HepG2 (cell line): ENCODE results near the gene CLTA. TPM values are rescaled to one million over a fixed set of nuclear protein-coding genes. Genes with fewer than 3 reads are reported as not detected.

Experiments used
- ATF1 ChIP-seq: IDR thresholded peaks from 2 replicates; pipeline ENCODE4 v1.6.1; 2016; ENCODE audit warnings: mild to moderate bottlenecking, control low read depth
- CBFB ChIP-seq: sonication (generic); formaldehyde crosslinking; IDR thresholded peaks from 2 replicates; pipeline ENCODE4 v1.4.0; 2020; ENCODE audit warnings: missing genetic modification reagents
- DR1 ChIP-seq: sonication (generic); formaldehyde crosslinking; IDR thresholded peaks from 2 replicates; pipeline ENCODE4 v1.8.0; 2021; ENCODE audit warnings: mild to moderate bottlenecking, missing genetic modification reagents, inconsistent platforms
- HDAC1 ChIP-seq: sonication (generic); formaldehyde crosslinking; IDR thresholded peaks from 2 replicates; pipeline ENCODE4 v1.5.1; 2020; ENCODE audit warnings: mild to moderate bottlenecking, missing genetic modification reagents
- HNF4A ChIP-seq: sonication (generic); formaldehyde crosslinking; IDR thresholded peaks from 2 replicates; pipeline ENCODE4 v1.4.0; 2020; ENCODE audit warnings: missing genetic modification reagents
- HNRNPLL ChIP-seq: fragments of 200-400 bp; formaldehyde crosslinking; IDR thresholded peaks from 2 replicates; pipeline ENCODE4 v1.6.1; 2017; ENCODE audit warnings: mild to moderate bottlenecking, low read depth, low read length; ENCODE audit not compliant: poor library complexity, severe bottlenecking
- KLF11 ChIP-seq: IDR thresholded peaks from 2 replicates; pipeline ENCODE4 v1.6.1; 2016; ENCODE audit warnings: missing compliant biosample characterization
- NCOR1 ChIP-seq: fragments of 200-600 bp; sonication (generic); IDR thresholded peaks from 2 replicates; pipeline ENCODE4 v1.7.0; 2017; ENCODE audit warnings: antibody characterized with exemption, low read length, borderline replicate concordance
- ONECUT2 ChIP-seq: sonication (generic); formaldehyde crosslinking; IDR thresholded peaks from 2 replicates; pipeline ENCODE4 v1.4.0; 2020; ENCODE audit warnings: missing genetic modification reagents
- SAP130 ChIP-seq: IDR thresholded peaks from 2 replicates; pipeline ENCODE4 v1.6.1; 2016; ENCODE audit warnings: low read depth
- SMARCE1 ChIP-seq: fragments of 450-650 bp; IDR thresholded peaks from 2 replicates; pipeline ENCODE4 v1.6.1; 2017; ENCODE audit warnings: borderline replicate concordance
- SRSF9 ChIP-seq: fragments of 200-400 bp; formaldehyde crosslinking; IDR thresholded peaks from 2 replicates; pipeline ENCODE4 v1.6.1; 2018; ENCODE audit warnings: borderline replicate concordance, mild to moderate bottlenecking, low read depth, low read length; ENCODE audit not compliant: insufficient read depth, poor library complexity, severe bottlenecking
- ZNF138 ChIP-seq: sonication (generic); formaldehyde crosslinking; IDR thresholded peaks from 2 replicates; pipeline ENCODE4 v1.5.0; 2020; ENCODE audit warnings: mild to moderate bottlenecking, low read depth, missing genetic modification reagents
- ZNF205 ChIP-seq: IDR thresholded peaks from 2 replicates; pipeline ENCODE4 v1.6.1; 2018; ENCODE audit warnings: missing biosample characterization, missing genetic modification reagents
- ZNF441 ChIP-seq: sonication (generic); formaldehyde crosslinking; IDR thresholded peaks from 2 replicates; pipeline ENCODE4 v1.7.0; 2021; ENCODE audit warnings: missing genetic modification reagents, borderline replicate concordance
- ZNF75D ChIP-seq: sonication (generic); formaldehyde crosslinking; IDR thresholded peaks from 2 replicates; pipeline ENCODE4 v1.8.1; 2023; ENCODE audit warnings: missing genetic modification reagents, mild to moderate bottlenecking, borderline replicate concordance
- ZNF781 ChIP-seq: sonication (generic); formaldehyde crosslinking; IDR thresholded peaks from 2 replicates; pipeline ENCODE4 v1.5.1; 2020; ENCODE audit warnings: borderline replicate concordance, mild to moderate bottlenecking, missing genetic modification reagents; ENCODE audit errors: not compliant biosample characterization
- ZSCAN25 ChIP-seq: sonication (generic); formaldehyde crosslinking; IDR thresholded peaks from 2 replicates; pipeline ENCODE4 v1.8.0; 2022; ENCODE audit warnings: mild to moderate bottlenecking, missing genetic modification reagents
- polyA plus RNA-seq, 8 experiments: library from polyadenylated mRNA; depleted of rRNA in 3 of 8; stranded (reverse) in 7 of 8; unstranded in 1 of 8; fragments of >200 nt; fragmentation: Illumina TruSeq in 4 of 8; extraction: Trizol in 4 of 8; gene quantifications; 2 replicates each; pipeline versions ENCODE4 v1.2.1 to v1.2.3, GENCODE V29; 2011 to 2016; ENCODE audit warnings: low read depth in 4 of 8, missing spikeins in 1 of 8, mixed read lengths in 1 of 8; ENCODE audit not compliant: insufficient read depth in 1 of 8
- total RNA-seq, 5 experiments: library from RNA; depleted of rRNA; stranded (reverse); fragments of >200 nt; fragmentation: Illumina TruSeq; extraction: Trizol; gene quantifications; 2 replicates each; pipeline ENCODE4 v1.2.3, GENCODE V29; 2016; ENCODE audit warnings: low read depth in 1 of 5
- TF ChIP-seq, protein P1 (sequence below): sonication (generic); formaldehyde crosslinking; IDR thresholded peaks from 2 replicates; pipeline ENCODE4 v1.4.0; 2020; ENCODE audit warnings: mild to moderate bottlenecking, missing genetic modification reagents
- TF ChIP-seq, protein P2 (sequence below): sonication (generic); formaldehyde crosslinking; IDR thresholded peaks from 2 replicates; pipeline ENCODE4 v1.5.1; 2020; ENCODE audit warnings: mild to moderate bottlenecking, missing genetic modification reagents, moderate library complexity
- TF ChIP-seq, protein P3 (sequence below): sonication (generic); formaldehyde crosslinking; IDR thresholded peaks from 2 replicates; pipeline ENCODE4 v1.8.1; 2023; ENCODE audit warnings: missing genetic modification reagents, inconsistent platforms, borderline replicate concordance
- TF ChIP-seq, protein P4 (sequence below): sonication (generic); formaldehyde crosslinking; IDR thresholded peaks from 2 replicates; pipeline ENCODE4 v1.8.1; 2023; ENCODE audit warnings: mild to moderate bottlenecking, missing genetic modification reagents

Gene CLTA
- total and polyA plus RNA-seq, 2 of the 13 experiments (the other 11 are each of a cell fraction or from before 2014, with no cell fraction given) = 143 to 222 TPM

DNA sequence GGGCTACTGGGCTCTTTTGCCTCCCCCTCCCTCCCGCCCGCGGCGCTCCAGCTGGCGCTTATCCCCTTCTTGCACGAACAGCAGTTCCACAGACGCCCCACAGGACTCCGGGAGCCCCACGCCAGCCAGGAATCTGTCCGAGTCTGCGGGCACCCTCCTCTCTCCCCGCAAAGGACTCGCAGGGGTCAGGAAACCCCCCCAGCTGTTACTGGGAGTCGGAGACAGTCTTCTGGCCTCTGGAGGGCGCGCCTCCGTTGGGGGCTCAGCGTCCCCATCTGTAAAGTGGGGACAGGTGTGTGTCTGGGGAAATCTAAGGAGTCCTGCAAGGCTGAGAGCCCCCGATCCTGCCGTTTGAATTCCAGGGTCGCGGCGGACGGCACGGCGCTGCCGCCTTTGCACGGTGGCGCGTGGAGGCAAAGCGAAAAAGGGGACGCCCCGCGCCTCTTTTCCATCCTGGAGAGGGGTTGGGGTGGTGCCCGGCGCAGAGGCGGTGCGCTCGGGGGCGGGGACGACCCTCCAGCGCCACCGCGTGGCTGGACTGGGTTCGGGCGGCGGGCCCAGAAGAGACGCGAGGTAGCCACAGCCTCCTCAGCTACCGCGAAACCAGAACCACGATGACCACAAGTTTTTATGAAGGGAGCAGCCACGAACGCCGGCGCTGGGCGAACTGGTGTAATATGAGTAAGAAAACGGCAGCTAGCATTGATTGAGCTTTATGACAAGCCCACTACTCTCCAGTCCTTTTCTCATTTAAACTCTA lies 24.4 kb upstream of the CLTA start (continued):
- TF ChIP-seq, protein P1, sequence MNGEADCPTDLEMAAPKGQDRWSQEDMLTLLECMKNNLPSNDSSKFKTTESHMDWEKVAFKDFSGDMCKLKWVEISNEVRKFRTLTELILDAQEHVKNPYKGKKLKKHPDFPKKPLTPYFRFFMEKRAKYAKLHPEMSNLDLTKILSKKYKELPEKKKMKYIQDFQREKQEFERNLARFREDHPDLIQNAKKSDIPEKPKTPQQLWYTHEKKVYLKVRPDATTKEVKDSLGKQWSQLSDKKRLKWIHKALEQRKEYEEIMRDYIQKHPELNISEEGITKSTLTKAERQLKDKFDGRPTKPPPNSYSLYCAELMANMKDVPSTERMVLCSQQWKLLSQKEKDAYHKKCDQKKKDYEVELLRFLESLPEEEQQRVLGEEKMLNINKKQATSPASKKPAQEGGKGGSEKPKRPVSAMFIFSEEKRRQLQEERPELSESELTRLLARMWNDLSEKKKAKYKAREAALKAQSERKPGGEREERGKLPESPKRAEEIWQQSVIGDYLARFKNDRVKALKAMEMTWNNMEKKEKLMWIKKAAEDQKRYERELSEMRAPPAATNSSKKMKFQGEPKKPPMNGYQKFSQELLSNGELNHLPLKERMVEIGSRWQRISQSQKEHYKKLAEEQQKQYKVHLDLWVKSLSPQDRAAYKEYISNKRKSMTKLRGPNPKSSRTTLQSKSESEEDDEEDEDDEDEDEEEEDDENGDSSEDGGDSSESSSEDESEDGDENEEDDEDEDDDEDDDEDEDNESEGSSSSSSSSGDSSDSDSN (CRISPR knock-in tag) = 0 out of 2 replicates have a peak, but pooled peaks have one; percentile 28
- TF ChIP-seq HNRNPLL (no peak), ZNF781 (no peak), ATF1 (CRISPR knock-in tag) (no peak), NCOR1 (no peak), KLF11 (CRISPR knock-in tag) (no peak), SRSF9 (no peak), ZNF75D (CRISPR knock-in tag) (no peak), DR1 (no peak), HDAC1 (CRISPR knock-in tag) (0 out of 2 replicates have a peak, but pooled peaks have one; percentile 46), CBFB (CRISPR knock-in tag) (peak; percentile 38; the same call in 1 of the 2 replicates), ZNF138 (no peak), ZNF441 (CRISPR knock-in tag) (no peak), ZSCAN25 (CRISPR knock-in tag) (no peak), SAP130 (CRISPR knock-in tag) (0 out of 2 replicates have a peak, but pooled peaks have one; percentile 12), ZNF205 (peak; percentile 27; the same call in 1 of the 2 replicates), ONECUT2 (CRISPR knock-in tag) (no peak), HNF4A (CRISPR knock-in tag) (no peak), SMARCE1 (no peak)
- TF ChIP-seq, protein P2, sequence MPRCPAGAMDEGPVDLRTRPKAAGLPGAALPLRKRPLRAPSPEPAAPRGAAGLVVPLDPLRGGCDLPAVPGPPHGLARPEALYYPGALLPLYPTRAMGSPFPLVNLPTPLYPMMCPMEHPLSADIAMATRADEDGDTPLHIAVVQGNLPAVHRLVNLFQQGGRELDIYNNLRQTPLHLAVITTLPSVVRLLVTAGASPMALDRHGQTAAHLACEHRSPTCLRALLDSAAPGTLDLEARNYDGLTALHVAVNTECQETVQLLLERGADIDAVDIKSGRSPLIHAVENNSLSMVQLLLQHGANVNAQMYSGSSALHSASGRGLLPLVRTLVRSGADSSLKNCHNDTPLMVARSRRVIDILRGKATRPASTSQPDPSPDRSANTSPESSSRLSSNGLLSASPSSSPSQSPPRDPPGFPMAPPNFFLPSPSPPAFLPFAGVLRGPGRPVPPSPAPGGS (CRISPR knock-in tag) = 0 out of 2 replicates have a peak, but pooled peaks have one; percentile 29
- TF ChIP-seq, protein P3, sequence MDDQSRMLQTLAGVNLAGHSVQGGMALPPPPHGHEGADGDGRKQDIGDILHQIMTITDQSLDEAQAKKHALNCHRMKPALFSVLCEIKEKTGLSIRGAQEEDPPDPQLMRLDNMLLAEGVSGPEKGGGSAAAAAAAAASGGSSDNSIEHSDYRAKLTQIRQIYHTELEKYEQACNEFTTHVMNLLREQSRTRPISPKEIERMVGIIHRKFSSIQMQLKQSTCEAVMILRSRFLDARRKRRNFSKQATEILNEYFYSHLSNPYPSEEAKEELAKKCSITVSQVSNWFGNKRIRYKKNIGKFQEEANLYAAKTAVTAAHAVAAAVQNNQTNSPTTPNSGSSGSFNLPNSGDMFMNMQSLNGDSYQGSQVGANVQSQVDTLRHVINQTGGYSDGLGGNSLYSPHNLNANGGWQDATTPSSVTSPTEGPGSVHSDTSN (CRISPR knock-in tag) = no peak
- TF ChIP-seq, protein P4, sequence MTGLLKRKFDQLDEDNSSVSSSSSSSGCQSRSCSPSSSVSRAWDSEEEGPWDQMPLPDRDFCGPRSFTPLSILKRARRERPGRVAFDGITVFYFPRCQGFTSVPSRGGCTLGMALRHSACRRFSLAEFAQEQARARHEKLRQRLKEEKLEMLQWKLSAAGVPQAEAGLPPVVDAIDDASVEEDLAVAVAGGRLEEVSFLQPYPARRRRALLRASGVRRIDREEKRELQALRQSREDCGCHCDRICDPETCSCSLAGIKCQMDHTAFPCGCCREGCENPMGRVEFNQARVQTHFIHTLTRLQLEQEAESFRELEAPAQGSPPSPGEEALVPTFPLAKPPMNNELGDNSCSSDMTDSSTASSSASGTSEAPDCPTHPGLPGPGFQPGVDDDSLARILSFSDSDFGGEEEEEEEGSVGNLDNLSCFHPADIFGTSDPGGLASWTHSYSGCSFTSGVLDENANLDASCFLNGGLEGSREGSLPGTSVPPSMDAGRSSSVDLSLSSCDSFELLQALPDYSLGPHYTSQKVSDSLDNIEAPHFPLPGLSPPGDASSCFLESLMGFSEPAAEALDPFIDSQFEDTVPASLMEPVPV (CRISPR knock-in tag) = peak; percentile 46; the same call in 1 of the 2 replicates
